Activated T-cell treated with anti-CD3 and anti-CD28 coated beads, Interleukin-2, amount 50 U/mL, for 24 hours (primary cell): ENCODE results near the gene GRP.

Source experiments
- DNase-seq: peaks from one replicate; pipeline ENCODE4 v3.0.0-alpha.2; 2020
- H3K27ac Mint-ChIP-seq: 2 replicates; pipeline ENCODE4 v1.8.0; 2020; ENCODE audit warnings: mild to moderate bottlenecking, mixed read lengths
- H3K27me3 Mint-ChIP-seq: 2 replicates; pipeline ENCODE4 v1.8.0; 2020; ENCODE audit warnings: mixed read lengths
- H3K36me3 Mint-ChIP-seq: 2 replicates; pipeline ENCODE4 v1.8.0; 2020; ENCODE audit warnings: low read depth, mixed read lengths
- H3K4me1 Mint-ChIP-seq: 2 replicates; pipeline ENCODE4 v1.8.0; 2020; ENCODE audit warnings: low read depth, mixed read lengths
- H3K4me3 Mint-ChIP-seq: 2 replicates; pipeline ENCODE4 v1.8.0; 2020; ENCODE audit warnings: mild to moderate bottlenecking, moderate library complexity, mixed read lengths
- H3K9me3 Mint-ChIP-seq: 2 replicates; pipeline ENCODE4 v1.8.0; 2020; ENCODE audit warnings: mixed read lengths

Gene GRP

DNA sequence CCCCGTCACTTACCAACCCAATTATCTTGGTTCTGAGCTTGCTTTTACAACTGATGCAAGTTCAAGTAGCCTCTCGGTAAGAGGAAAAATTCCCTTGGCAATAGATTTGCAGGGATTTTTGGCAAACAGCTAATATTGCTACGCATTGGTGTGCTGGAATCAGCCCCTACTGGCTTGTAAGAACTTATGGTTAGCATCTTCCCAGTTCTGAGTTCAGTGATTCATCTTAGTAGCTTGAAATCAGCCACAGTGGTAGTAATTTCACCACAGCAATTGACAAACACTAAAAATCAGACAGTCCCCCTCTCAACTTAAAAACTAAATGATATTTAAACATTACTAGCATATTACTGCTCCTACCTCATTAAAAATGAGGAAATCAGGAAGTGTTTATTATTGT, 59.2 kb downstream of the GRP start:
- Mint-ChIP-seq H3K27me3 (peaks cover 80% of the 10 kb centered on the region), H3K9me3 (no peaks in the 10 kb centered on the region)

DNA sequence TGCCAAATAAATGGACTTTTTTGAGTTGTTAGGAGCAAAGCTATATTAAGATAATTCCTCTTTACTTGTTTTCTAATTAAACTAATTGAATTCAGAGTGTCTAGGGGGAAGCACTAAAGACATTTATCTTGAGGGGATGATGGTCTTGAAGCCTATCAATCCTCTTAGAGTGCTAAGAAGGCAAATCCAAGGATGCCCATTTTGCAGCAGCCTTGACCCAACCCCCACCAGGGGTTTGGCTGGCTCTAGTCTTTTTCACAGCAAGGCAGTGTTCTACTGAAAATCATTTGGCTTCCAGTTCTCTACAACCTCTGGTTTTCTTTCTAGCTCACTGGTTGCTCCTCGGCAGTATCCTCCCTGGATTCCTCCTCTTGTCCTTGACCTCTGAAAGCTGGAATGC, 59.8 kb downstream of the GRP start:
- no peak overlapping the region for H3K4me3 Mint-ChIP-seq
- H3K27me3 Mint-ChIP-seq: peaks cover 80% of the 10 kb centered on the region

More for the DNA sequence above, 59.2 kb downstream of the GRP start:
- peaks cover 2% of the 10 kb centered on the region for H3K4me1 Mint-ChIP-seq
- no peak overlapping the region for H3K27ac Mint-ChIP-seq
- no peak for DNase-seq
- H3K4me3 Mint-ChIP-seq: no peak overlapping the region
- H3K36me3 Mint-ChIP-seq: no peaks in the 10 kb centered on the region

More for the DNA sequence above, 59.8 kb downstream of the GRP start:
- Mint-ChIP-seq H3K9me3 (no peaks in the 10 kb centered on the region), H3K4me1 (peaks cover under 1% of the 10 kb centered on the region), H3K36me3 (no peaks in the 10 kb centered on the region), H3K27ac (no peak overlapping the region)
- no peak for DNase-seq
